GM18870 (cell line): ENCODE results near the gene EXOG.
"Not testable (repeated sequence)": the region's sequence is repeated elsewhere in the genome, so short reads cannot be mapped to it uniquely, and the experiment has no call there.

ENCODE experiments used
- ATAC-seq: cut with Tn5 transposase; IDR thresholded peaks from one replicate; pipeline ENCODE4 v1.9.1; 2021; ENCODE audit warnings: moderate library complexity; ENCODE audit not compliant: unreplicated experiment

Gene EXOG

DNA sequence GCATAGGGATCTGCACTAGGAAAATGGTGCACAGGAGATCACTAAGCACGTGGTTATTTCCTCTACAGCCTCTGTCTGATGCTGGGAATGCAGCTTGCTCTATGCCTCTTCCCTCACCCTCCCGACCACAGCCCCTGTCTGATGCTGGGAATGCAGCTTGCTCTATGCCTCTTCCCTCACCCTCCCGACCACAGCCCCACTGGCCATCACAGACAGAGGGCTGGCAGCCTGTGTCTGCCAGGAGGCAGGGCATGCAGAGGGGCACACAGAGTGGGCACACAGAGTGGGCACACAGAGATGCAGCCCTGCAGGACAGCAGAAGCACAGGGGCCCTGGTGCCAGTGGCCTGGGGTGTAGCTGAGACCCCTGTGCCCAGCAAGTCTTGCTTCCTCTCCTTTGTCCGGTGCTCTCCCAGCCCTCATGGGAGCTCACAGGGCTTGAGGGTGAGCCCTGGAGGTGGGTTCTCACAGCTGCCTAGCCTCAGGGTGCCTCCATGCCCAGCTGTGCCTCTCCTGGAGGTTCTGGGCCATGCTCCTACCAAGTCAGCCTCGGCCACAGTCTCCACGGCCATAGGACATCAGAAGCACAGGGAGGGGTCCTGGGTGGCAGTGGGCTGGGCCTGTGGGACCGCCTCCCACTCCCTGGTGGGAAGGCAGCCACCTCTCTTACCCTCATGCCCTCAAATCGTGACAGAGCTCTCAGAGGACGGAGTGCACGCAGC, 65.8 kb downstream of the EXOG start:
- ATAC-seq, result no peak

- ATAC-seq, result no peak
These were observed 66.4 kb downstream of the EXOG start for GRCh38 chr3:38562467-38562925.

DNA sequence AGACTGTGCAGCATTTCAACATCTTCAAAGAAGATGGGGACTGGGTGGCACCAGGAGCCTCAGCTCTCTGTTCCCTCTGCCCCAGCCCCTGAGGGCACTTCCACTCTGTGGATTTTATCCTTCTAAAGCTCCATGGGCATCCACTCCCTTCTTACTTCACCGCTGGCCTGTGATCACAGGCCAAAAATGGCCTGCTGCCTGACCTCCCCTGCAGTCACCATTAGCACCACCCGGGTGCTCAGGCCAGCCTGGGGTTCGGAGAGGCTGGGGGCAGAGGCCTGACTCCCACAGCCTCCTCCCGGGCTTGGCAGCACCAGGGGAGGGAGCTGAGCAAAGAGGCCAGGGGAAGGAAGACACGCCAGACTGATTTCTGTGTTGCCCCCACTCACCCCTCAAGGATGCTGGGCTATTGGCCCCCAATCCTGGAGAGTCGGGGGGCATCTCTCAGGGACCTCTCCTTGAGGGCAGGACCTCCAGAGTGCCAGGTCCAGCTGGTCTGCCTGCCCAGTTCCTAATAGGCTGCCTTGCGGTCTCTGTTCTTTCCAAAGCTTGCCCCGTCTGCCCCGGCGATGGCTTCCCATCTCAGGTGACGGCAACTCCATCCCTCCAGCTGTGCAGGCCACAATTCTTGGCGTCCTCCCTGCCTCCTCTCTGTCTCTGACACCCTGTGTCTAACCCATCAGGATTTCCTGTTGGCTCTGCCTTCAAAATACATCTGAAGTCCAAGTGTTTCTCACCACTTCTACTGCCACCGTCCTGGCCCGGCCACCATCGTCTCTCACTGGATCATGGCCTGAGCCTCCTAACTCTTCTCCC, 67.1 kb downstream of the EXOG start:
- no peak for ATAC-seq

DNA sequence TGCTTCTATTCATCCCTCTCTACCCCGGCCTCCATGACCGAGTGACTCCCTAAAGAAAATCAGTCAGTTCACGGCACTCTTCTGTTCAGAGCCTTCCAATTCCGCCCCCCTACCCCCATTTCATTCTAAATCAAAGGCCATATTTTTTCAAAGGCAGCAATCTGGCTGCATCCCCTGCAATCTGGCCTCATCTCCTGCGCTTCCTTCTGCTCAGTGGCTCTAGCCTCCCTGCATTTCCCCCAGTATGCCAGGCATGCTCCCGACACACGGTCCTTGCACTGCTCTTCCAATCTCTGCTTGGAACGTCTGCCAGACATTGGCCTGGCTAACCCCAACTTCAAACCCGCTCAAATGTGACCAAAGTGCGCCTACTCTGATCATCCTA, 67.7 kb downstream of the EXOG start:
- ATAC-seq, result no peak

- ATAC-seq, result no peak
These were observed 68.6 kb downstream of the EXOG start for GRCh38 chr3:38564631-38565338.

DNA sequence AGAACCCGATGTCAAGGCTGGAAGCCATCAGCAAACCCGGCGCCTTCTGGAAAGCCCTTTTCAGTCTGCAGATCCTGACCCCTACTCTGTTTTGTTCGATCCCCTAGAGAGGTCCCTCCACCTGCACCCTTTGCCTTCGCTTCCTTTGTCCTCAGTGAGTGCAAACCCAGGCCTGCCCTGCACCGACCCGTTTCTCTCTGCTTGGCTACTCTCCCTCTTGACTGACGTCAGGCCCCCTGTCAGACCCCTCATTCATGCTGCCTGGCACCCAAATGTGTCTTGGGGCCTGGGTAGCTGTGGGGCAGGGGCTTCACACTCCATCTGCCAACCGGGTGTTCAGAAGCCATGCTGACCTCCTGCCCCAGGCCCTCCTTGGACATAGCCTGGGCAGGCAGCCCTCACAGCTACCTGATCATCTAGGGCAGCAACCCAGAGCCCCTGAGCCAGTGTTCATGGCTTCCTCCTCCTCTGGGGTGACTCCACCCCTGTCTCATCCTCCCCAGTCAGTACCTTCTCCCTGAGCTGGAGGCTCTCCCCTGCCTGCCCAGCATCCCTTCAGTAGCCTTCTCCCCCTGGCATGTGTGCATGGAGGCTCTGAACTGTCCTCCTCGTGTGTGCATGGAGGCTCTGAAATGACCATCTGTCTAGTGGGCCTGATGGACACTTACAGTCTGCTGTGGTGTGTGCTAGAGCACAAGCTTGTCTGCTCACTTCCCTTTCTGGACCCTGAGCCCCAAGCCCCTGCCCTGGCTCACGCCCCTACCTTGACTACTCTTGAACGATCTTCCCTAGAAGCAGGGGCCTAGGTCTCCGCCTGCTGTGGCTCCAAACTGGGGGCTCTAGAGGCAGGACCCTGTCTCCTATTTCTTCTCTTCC, 69.4 kb downstream of the EXOG start:
- ATAC-seq, result no peak

- ATAC-seq, result no peak
These were observed 70.0 kb downstream of the EXOG start for GRCh38 chr3:38566215-38566528.

- ATAC-seq, result not testable (repeated sequence)
These were observed 70.7 kb downstream of the EXOG start for GRCh38 chr3:38566794-38567193.

GRCh38 chr3:38567498-38567897, 71.4 kb downstream of the EXOG start:
- no peak for ATAC-seq

GRCh38 chr3:38573111-38573510, 77.0 kb downstream of the EXOG start:
- no peak for ATAC-seq

DNA sequence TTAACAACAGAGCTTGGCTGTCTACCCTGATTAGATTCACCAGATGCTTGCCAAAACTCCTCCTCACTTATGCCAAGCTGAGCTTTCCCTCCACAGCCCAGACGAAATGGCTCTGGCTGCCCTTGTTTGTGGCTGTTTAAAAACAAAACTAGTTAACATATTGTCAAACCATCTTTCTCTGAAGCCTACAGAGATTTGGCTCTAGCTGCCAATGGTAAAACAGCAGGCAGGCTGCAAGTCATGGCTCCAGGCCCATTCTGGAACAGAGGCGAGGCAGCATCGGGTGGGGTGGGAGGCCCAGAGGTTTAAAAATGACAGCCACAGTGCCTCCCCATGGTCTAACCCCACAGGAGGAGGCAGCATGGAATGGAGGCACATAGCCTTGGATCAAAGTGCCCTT, 77.4 kb downstream of the EXOG start:
- ATAC-seq, result no peak

DNA sequence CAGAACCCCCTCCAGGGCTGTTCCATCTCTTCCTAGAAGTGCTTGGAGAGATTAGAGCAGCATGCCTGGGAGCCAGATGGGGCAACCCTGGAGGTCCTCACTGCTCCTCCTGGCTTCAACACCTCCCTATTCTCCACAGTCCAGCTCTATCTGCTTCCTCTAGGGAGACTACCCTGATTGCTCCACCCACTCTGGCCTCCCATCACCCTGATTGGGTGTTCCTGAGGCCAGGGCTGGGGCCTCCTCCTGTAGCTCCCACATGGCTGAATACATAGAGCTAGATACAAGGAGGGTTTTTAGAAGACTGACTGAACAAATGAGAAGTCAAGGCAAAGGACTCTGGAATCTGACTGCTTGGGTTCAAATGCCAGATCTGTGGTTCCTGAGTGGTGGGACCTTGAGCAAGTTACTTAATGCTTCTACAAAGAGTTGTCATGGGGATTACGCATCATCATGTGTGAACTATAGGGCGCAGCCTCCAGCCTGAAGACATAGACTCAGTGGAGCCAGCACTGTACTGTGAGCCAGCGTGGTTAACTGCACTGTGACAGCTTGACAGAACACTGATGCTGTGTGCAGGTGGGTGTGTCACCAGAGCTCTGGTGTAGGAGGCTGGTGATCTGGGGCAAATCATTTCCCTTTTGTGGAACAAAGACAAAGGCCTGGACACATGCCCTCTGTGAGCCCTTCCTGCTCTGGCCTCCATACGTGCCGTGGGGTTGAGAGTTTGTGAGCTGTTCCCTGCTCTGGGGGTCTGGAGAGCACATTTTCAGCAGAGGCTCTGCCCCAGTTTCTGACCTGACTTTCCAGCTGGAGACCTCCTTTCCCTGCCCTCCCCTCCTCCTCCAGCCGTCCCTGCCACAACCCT, 78.5 kb downstream of the EXOG start:
- no peak for ATAC-seq

DNA sequence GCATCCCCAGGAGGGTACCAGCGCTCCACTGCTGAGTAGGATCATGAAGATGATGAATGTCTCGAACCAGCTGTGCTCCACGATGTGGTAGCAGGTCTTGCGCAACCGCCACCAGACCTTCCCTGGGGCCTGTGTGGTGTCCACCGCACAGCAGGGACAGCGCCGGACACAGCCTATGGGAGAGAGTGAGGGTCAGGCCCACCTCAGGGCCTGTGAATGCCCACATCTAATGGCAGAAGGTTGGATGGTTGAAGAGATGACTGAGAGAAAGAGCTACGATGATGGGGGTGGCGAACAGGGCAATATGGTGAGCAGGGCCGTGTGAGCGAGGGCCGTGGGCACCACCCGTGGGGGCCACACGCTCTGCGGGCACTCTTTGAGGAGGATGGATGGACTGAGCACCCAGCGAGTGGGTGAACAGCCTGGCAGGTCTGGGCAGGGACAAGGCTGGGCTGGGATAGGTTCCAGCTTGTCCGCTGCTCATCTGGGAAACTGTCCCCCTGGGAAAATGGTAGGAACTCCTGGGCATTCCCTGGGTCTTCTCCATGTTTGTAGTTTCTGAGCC, 79.2 kb downstream of the EXOG start:
- no peak for ATAC-seq
